CD4-positive, alpha-beta T cell treated with Interleukin-4 for 4 hours (primary cell): ENCODE measurements around the gene PRKG1.

Source experiments
- DNase-seq: peaks from one replicate; pipeline ENCODE4 v3.0.0-alpha.2; 2020

The PRKG1 gene

DNA sequence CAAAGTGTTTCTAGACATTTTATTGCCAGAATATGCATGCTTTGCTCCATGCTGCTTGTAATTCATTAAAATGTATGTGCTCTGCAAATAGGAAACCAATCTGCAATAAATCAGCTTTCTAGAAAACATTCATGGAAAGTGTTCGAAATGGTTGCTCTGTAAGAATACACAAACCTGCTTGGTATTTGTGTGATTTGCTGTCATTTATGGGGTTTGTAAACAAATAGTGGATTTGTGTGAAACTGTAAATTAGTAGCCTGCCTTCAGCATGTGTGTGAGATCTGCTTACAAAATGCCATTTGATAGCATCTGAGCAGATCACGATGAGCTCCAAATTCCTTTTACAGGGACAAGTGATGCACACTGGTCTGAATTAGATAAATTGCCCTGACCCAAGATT lies 844.2 kb downstream of the PRKG1 start:
- no peak for DNase-seq

GRCh38 chr10:51918884-51919325 lies 844.6 kb downstream of the PRKG1 start:
- DNase-seq, result no peak

DNA sequence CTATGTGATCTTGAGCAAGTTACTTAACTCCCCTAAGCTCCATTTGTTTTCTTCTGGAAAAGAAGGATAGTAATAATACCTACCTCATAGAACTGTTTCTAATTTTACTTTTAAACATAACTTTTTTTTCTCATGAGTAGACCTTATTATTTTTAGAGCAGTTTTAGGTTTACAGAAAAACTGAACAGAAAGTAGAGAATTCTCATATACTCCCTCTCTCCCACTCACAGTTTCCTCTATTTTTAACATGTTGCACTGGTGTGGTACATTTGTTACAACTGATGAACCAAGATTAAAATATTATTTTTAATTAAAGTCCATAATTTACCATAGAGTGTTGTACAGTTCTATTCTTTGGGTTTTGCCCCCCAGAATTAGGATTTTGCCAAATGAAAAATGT lies 846.4 kb downstream of the PRKG1 start:
- DNase-seq, result no peak

GRCh38 chr10:51924359-51924758 lies 850.1 kb downstream of the PRKG1 start:
- DNase-seq, result no peak

GRCh38 chr10:51926337-51926736 lies 852.0 kb downstream of the PRKG1 start:
- DNase-seq, result no peak

DNA sequence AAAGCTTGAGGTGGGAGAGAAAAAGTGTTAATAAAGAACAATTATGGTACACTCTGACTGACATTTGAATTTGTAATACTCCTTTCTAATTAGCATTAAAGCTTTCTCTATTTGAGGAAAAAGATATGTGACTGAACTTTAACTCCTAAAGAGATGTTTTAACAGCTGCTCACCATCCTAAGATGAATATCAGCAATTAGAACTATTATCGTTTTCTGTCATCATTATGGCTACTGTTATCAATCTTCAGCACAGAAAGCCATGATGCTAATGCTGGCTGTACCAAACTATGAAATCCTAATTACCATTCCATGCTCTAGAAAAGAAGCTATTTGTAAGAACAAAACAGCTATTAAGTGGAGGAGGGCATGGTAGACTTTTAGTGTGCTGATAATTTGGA lies 853.9 kb downstream of the PRKG1 start:
- DNase-seq, result no peak

GRCh38 chr10:51932530-51932929 lies 858.2 kb downstream of the PRKG1 start:
- DNase-seq, result no peak

DNA sequence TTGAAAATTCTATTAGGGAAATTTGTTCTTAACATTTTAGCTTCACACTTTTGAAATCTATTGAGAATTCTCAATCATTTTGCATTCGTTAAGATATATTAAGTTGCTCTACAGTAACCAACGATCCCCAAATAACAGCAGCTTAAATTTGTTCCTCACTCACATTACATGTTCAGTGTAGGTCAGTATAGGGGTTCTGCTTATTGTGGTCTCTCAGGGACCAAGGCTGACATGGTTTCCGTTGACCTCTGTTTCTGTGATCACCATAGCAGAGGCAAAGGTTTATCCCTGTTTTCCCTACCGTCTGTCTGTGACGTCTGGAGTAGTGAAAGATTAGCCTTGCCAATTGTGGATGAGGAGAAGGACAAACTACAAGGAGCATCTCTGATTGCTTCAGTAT lies 860.1 kb downstream of the PRKG1 start:
- DNase-seq, result no peak

DNA sequence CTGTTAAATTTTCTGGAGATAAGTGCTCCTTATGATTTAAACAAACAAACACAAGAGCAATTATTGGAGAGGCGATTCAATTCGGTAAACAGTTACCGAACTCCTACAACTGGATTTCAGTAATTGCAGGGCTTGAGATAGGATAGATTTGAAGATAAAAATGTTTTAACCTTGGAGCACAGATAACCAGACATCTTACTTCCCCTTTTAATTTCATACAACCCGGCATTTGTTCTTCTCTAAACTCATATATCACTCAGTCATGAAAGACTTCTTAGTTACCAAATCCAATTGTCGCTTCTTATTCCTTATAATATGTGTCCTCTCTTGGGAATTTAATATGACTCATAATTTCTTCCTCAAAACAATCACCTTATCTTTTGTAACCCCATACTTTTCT lies 861.1 kb downstream of the PRKG1 start:
- DNase-seq, result no peak

DNA sequence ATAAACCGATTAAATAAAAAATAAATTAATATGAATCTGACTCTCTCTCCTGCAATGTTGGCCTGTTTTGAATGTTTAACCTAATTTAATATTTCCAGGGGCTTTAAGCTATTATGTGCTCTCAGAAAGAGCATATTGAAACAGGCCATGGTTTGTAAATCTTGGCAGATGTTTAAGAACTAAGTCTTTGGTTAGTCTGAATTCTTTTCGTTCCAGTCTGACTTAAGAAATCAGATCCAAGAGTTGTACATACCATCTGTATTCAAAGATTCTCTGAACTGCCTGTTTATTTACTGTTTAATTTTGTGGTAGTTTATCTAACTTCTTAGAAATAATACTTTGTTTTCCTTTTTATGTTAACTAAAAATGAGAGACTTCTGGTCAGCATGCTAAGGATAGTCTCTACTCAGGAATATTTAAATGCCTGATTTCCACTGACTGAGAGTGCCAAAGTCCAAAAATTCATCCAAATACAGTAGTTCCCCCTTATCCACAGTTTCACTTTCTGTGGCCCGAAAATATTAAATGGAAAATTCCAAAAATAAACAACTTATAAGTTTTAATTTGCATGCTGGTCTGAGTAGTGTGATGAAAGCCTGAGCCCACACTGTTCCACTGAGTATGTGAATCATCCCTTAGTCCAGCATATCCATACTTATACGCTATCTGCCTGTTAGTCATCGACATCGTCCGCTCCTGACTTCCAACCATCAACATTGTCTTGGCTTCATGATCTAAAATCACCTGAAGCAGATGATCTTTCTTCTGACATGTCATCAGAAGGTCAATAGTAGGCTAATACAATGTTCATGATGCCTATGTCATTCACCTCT lies 863.2 kb downstream of the PRKG1 start:
- no peak for DNase-seq

GRCh38 chr10:51950371-51950995 lies 876.2 kb downstream of the PRKG1 start:
- no peak for DNase-seq

- no peak for DNase-seq
Observed at GRCh38 chr10:51950996-51951555, 876.8 kb downstream of the PRKG1 start.

DNA sequence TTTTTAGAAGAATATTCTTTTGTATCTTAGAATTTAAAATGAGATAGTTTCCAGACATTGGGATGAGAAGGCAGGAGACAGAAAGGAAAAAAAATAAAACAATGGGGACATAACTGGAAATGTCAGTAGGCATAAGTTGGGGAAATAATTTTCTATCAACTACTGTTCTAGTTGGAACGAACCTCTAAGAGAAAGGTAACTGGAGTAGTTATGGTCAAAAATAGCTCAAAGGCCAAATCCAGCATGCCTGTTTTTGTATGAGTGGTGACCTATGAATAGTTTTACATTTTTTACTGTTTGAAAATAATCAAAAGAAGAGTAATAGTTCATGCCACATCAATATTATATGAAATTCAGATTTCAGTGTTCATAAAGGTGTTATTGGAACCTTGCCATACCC lies 877.3 kb downstream of the PRKG1 start:
- DNase-seq, result no peak

GRCh38 chr10:51952056-51952455 lies 877.8 kb downstream of the PRKG1 start:
- no peak for DNase-seq

GRCh38 chr10:51955696-51956095 lies 881.4 kb downstream of the PRKG1 start:
- no peak for DNase-seq

- no peak for DNase-seq
Observed at GRCh38 chr10:51956822-51957221, 882.5 kb downstream of the PRKG1 start.

- peak; percentile 24 for DNase-seq
Observed at GRCh38 chr10:51960494-51960895, 886.2 kb downstream of the PRKG1 start.

- DNase-seq, result no peak
Observed at GRCh38 chr10:51961401-51961800, 887.1 kb downstream of the PRKG1 start.

DNA sequence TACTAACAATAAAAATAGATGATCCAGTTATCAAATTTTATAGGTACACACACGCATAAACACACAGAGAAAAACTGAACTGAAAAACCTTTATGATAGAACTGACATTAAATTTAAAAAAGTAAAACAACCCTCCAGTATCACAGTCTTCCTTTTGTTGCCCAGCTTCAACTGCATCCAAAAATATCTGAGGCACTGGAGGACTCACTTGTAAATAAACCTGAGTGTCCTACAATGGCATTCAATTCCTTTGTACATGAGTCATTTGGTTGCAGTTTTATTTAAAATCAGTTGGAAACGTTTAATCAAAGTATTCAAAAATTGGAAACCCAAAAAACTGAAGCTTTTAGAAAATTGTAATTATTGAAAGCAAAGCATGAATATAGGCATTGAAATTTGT lies 890.3 kb downstream of the PRKG1 start:
- no peak for DNase-seq

GRCh38 chr10:51965451-51965850 lies 891.2 kb downstream of the PRKG1 start:
- no peak for DNase-seq

GRCh38 chr10:51972733-51973346 lies 898.6 kb downstream of the PRKG1 start:
- DNase-seq, result no peak

DNA sequence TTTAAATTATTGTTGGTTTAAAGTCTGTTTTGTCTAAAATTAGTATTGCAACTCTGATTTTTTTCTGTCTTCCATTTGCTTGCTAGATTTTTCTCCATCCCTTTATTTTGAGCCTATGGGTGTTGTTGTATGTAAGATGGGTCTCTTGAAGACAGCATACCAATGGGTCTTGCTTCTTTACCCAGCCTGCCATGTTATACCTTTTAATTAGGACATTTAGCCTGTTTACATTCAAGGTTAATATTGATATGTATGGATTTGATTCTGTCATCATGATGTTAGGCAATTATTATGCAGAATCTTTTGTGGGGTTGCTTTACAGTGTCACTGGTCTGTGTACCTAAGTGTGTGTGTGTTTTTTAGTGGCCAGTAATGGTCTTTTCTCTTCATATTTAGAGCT lies 906.5 kb downstream of the PRKG1 start:
- no peak for DNase-seq

DNA sequence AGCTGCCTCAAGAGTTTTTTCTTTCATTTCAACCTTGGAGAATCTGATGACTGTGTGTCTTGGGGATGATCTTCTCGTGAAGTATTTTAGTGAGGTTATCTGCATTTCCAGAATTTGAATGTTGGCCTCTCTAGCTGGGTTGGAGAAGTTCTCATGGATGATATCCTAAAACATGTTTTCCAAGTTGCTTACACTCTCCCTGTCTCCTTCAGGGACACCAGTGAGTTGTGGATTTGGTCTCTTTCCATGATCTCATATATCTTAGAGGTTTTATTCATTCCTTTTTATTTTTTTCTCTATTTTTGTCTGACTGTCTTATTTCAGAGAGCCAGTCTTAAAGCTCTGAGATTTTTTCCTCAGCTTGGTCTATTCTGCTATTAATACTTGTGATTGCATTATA lies 907.4 kb downstream of the PRKG1 start:
- no peak for DNase-seq

DNA sequence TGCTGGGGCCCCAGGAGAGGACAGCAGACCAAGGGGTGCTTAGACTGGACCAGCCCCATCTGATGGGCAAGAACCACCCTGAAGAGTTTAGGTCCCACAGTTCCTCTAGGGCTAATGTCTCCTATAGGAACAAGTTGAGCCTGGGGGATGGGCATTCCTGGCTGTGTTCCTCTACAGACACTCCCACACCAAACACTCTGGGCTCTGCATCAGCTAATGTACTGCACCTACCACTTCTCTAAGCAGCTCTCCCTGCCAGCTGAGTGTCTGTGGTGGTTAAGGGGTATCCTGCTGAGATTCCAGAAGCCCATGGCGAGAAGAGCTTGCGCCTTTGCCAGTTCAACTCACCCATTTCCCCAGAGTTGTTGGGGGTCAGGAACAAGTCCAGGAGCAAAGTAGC lies 909.2 kb downstream of the PRKG1 start:
- DNase-seq, result no peak
